Muscle of leg (tissue), 11 donors: ENCODE results near the gene ZNF593. TPM values are rescaled to one million over a fixed set of nuclear protein-coding genes. Genes with fewer than 3 reads are reported as not detected.

Experiments
- DNase-seq: peaks from one replicate; pipeline ENCODE4 v3.0.0; 2013
- H3K27ac ChIP-seq: one replicate; pipeline ENCODE4 v1.5.1; 2013; ENCODE audit warnings: mild to moderate bottlenecking, low read length, control low read depth
- H3K27me3 ChIP-seq: one replicate; pipeline ENCODE4 v1.6.1; 2013; ENCODE audit warnings: low read length; ENCODE audit not compliant: control insufficient read depth, insufficient read depth
- H3K36me3 ChIP-seq: one replicate; pipeline ENCODE4 v1.6.1; 2013; ENCODE audit warnings: low read length; ENCODE audit not compliant: control insufficient read depth, insufficient read depth
- H3K4me1 ChIP-seq: one replicate; pipeline ENCODE4 v1.6.1; 2013; ENCODE audit warnings: low read length; ENCODE audit not compliant: control insufficient read depth, insufficient read depth
- H3K4me3 ChIP-seq: one replicate; pipeline ENCODE4 v1.5.1; 2013; ENCODE audit warnings: low read length, control low read depth
- H3K9me3 ChIP-seq: replicated peaks from 2 replicates; pipeline ENCODE4 v1.6.1; 2013; ENCODE audit warnings: low read depth, low read length; ENCODE audit not compliant: control insufficient read depth
- WGBS: methylation state at CpG from one replicate; pipeline ENCODE4 v1.1.5; 2013; ENCODE audit warnings: missing lambda C conversion rate; ENCODE audit not compliant: insufficient coverage; 5-methylcytosine and 5-hydroxymethylcytosine counted together
- polyA plus RNA-seq, 8 donors: library from polyadenylated mRNA; unstranded; fragments of 120-200 nt; gene quantifications; one replicate each; pipeline versions ENCODE4 v1.2.1 to v1.2.3, GENCODE V29; 2013; ENCODE audit warnings: inconsistent platforms in 1 of 8, low replicate concordance in 1 of 8; ENCODE audit not compliant: insufficient read length in 8 of 8, insufficient read depth in 1 of 8
- total RNA-seq: library from RNA; stranded (reverse); fragments of 120-200 nt; gene quantifications from one replicate; pipeline ENCODE4 v1.2.4, GENCODE V29; 2013

Gene ZNF593
- total and polyA plus RNA-seq, 9 donors, result 18.7 to 25.8 (median 19.5) TPM

DNA sequence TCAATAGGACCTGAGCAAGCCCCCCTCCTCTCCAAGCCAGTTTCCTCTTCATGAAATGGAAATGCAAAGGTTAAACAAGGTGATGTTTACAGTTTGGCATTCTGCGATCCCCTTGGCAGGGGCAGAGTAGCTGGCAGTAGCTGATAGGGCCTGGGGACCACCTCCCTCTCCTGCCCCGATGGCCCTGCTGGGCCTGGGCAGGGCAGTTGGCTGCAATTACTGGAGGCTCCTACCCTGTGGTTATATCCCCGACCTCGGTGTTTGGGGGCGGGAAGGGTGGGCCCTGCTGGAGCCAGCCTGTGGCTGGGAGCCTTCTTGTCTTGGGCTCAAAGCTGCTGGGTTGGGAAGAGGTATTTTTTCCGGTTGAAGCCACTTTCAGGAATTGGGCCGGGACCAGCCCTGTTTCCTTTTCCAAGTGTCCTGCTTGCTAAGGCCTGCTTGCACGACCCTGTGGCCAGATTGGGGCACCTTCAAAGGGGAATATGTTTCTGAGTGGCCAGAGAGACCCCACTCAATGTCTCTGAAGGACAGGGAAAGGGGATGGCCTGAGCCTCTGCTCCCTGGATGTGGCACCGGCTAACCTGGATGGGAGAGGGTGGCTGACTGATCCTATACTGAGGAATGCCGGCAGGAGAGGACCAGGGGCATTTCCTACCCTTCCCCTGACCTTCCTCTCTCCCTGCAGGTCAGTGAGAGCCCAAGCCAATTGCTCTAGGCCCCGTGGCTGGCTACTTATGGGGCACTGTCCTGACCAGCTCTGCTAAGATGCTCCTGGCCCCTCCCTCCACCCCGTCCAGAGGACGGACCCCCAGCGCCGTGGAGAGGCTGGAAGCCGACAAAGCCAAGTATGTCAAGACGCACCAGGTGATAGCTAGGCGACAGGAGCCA is 8.9 kb upstream of the ZNF593 start:
- Histone ChIP-seq H3K4me3 (peak overlapping the region; percentile 46), H3K9me3 (no peaks in the 10 kb centered on the region), H3K27me3 (peaks cover 24% of the 10 kb centered on the region), H3K27ac (no peak overlapping the region), H3K36me3 (no peaks in the 10 kb centered on the region), H3K4me1 (peaks cover 51% of the 10 kb centered on the region)
- no peak for DNase-seq
- 13% methylated on average over 9 of the region's 18 CpGs for WGBS

DNA sequence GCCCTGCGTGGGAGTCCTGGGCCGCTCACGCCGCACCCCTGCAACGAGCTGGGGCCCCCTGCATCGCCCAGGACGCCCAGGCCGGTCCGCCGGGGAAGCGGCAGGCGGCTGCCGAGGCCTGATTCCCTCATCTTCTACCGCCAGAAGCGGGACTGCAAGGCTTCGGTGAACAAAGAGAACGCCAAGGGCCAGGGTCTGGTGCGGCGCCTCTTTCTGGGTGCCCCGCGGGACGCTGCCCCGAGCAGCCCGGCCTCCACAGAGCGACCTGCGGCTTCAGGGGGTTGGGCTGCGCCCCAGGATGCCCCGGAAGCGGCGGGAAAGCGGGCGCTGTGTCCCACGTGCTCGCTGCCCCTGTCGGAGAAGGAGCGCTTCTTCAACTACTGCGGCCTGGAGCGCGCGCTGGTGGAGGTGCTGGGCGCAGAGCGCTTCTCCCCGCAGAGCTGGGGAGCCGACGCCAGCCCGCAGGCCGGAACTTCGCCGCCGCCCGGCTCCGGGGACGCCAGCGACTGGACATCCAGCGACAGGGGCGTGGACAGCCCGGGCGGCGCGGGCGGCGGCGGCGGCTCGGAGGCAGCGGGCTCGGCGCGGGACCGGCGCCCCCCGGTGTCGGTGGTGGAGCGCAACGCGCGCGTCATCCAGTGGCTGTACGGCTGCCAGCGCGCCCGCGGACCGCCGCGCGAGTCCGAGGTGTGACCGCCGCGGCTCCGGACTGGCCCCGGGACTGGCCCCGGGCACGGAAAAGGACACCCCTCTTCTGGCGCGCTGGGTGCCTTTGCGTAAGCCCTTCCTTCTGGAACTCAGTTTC is 8.1 kb upstream of the ZNF593 start:
- peak; percentile 69 for DNase-seq
- Histone ChIP-seq H3K27ac (peak overlapping the region; percentile 20), H3K4me3 (peak overlapping the region; percentile 46), H3K27me3 (peaks cover 18% of the 10 kb centered on the region), H3K4me1 (peaks cover 48% of the 10 kb centered on the region), H3K36me3 (no peaks in the 10 kb centered on the region), H3K9me3 (no peaks in the 10 kb centered on the region)
- 1% methylated on average over 98 of the region's 98 CpGs for WGBS

DNA sequence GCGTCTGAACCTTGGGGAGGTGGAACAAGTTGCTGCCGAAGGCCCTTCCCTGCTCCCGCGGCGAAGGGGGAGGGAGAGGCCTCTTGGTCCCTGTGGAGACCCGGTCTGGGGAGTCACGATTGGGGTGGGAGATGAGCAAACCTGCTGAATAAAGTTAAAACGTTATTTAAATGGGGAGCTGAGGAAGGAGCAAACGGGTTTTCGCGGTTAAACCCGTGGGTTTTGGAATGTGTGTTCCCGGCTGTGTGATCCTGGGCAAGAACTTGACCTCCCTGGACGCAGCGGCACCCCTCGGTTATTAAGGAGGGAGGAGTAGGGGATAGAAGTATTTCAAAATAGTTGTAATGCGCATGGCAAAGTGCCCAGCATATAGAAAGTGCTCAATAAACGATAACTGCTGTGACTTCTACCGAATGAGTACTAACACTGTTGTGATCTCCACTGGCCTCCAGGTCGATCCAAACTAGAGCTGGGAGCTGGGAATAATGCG is 7.4 kb upstream of the ZNF593 start:
- WGBS, result 35% methylated on average over 18 of the region's 21 CpGs
- H3K4me3 ChIP-seq, result peak overlapping the region; percentile 46
- H3K9me3 ChIP-seq, result no peaks in the 10 kb centered on the region
- H3K27me3 ChIP-seq, result peaks cover 18% of the 10 kb centered on the region
- DNase-seq, result no peak
- H3K4me1 ChIP-seq, result peaks cover 44% of the 10 kb centered on the region
- H3K36me3 ChIP-seq, result no peaks in the 10 kb centered on the region
- H3K27ac ChIP-seq, result no peak overlapping the region

DNA sequence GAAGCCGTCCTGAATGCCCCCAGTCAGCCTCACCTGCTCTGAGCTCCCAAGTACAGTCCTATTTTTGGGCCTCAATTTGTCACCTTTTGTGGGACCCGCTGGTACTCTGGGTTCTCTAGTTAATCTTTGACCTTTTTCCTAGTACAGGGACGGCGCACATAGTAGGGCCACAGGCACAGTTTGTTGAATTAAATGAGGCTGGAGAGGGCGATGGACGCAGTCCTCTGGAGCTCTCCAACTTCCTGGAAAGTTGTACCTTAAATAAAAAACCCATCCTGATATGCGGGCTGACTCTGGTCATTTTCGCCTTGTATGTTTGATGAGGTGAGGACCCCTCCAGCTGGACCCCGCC is 6.0 kb upstream of the ZNF593 start:
- H3K4me3 ChIP-seq, result no peak overlapping the region
- WGBS, result 73% methylated on average over 3 of the region's 9 CpGs

DNA sequence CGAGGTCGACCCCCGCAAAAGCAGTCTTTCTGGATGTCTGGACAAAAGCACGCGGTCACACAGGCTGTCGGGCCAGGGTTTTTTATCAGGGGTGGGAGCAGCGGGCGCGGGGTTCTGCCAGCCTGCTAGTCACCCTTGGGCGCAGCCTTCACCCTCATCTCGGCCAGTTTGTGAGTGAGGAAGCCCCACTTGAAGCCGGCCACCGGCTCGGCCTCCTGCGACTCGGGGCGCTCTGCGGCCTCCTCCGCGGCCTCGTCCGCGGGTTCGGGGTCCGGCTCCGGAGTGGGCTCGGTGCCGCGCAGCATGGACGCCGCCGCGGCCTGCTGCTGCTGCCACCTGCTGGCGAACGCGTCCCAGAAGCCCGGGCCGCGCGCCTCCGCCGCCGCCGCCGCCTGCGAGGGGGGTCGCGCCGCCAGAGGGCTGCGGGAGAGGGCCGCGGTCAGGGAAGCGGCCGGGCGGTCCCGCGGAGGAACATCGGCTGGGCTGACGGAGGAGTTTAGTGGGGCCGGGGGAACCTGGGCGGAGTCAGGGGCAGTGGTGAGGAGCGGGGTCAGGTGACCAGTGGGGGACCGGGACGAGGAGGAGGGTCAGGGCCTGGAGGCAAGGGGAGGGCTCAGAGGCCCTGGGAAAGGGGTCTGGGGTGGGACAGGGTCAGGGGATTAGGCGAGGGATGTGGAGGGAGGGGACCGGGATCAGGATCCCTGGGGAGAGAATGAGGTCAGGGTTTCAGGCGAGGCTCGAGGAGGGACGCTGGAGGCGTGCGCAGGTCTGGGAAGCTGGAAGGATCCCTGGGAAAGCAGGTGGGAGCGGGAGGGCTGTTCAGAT is 5.5 kb upstream of the ZNF593 start:
- WGBS, result 9% methylated on average over 72 of the region's 72 CpGs
- Histone ChIP-seq H3K9me3 (no peaks in the 10 kb centered on the region), H3K36me3 (no peaks in the 10 kb centered on the region), H3K4me1 (peaks cover 42% of the 10 kb centered on the region), H3K4me3 (peak overlapping the region; percentile 33), H3K27ac (no peak overlapping the region), H3K27me3 (peaks cover 15% of the 10 kb centered on the region)
- peak; percentile 48 for DNase-seq

More for the DNA sequence above, 6.0 kb upstream of the ZNF593 start:
- Histone ChIP-seq H3K36me3 (no peaks in the 10 kb centered on the region), H3K9me3 (no peaks in the 10 kb centered on the region), H3K27ac (no peak overlapping the region), H3K4me1 (peaks cover 40% of the 10 kb centered on the region), H3K27me3 (peaks cover 15% of the 10 kb centered on the region)
- DNase-seq, result no peak

DNA sequence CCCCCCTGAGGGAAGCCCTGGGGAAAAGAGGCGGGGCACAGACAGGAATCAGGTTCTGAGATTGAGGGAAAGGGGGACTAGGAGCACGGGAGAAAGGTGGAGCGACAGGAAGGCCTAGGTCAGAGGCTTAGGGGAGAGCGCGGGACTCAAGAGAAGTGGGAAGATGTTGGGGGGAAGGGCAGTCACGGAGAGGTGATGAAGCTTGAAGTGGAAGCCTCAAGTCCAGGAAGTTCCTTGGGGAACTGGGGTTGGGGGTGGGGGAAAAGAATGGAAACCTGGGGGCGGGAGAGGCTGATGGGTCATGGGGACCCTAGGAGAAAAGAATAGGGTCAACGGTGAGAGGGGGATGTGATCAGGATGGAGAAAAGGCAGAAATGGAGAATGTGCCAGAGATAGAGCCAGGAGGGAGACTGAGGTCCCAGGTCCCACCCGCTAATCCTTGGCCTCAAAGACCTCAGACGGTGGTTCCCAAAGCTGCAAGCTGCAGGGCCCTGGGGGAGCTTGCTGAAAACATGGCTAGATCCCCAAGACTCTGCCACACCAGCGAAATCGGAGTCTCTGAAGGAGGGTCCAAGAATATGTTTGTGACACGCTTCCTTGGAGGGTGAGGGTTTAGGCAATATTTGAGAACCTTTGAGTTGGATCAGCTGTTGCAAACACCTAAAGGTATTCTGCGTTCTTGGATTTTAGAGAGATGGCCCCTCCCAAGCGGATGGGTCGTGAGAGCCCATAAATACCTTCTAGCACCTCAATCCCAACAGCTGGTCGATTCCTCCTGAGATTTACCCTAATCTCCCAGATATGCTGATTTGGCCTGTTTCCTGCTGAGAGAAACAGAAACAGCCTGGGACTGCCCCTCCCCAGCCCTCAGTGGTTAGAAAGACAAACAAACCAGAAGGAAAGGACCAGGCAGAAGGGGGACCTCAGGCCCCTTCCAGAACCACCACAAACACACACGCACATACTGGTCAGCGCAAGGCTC is 4.6 kb upstream of the ZNF593 start:
- Histone ChIP-seq H3K36me3 (no peaks in the 10 kb centered on the region), H3K27me3 (peaks cover 15% of the 10 kb centered on the region), H3K27ac (no peak overlapping the region), H3K4me1 (peaks cover 40% of the 10 kb centered on the region), H3K9me3 (no peaks in the 10 kb centered on the region), H3K4me3 (no peak overlapping the region)
- WGBS, result 48% methylated on average over 11 of the region's 19 CpGs
- no peak for DNase-seq

DNA sequence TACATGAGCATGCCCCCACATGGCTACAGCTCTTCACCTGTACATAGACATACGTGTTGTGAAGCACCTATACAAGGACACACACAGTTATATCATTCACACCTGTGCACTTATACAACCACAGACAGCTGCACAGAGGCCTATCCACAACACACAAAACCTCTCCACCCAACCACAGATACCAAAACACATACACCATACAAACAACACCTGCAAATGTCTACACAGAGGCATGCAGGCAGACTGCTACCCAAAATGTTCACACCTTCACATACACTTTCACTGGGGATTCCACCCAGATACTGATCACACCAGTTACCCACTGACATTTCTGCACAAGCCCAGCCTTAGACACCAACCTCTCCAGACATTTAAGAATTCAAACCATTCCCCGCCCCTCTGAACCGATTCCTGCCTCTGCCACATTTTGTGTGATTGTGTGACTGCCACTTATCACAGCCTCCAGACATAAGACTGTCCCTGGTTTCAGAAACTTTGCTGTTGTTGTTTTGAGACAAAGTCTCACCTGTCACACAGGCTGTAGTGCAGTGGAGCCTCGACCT is 2.9 kb upstream of the ZNF593 start:
- no peak overlapping the region for H3K4me3 ChIP-seq
- H3K9me3 ChIP-seq, result no peaks in the 10 kb centered on the region
- H3K36me3 ChIP-seq, result peaks cover 9% of the 10 kb centered on the region
- peaks cover 9% of the 10 kb centered on the region for H3K27me3 ChIP-seq
- H3K4me1 ChIP-seq, result peaks cover 44% of the 10 kb centered on the region
- DNase-seq, result no peak
- WGBS, result 78% methylated on average over 4 of the region's 4 CpGs
- H3K27ac ChIP-seq, result no peak overlapping the region

DNA sequence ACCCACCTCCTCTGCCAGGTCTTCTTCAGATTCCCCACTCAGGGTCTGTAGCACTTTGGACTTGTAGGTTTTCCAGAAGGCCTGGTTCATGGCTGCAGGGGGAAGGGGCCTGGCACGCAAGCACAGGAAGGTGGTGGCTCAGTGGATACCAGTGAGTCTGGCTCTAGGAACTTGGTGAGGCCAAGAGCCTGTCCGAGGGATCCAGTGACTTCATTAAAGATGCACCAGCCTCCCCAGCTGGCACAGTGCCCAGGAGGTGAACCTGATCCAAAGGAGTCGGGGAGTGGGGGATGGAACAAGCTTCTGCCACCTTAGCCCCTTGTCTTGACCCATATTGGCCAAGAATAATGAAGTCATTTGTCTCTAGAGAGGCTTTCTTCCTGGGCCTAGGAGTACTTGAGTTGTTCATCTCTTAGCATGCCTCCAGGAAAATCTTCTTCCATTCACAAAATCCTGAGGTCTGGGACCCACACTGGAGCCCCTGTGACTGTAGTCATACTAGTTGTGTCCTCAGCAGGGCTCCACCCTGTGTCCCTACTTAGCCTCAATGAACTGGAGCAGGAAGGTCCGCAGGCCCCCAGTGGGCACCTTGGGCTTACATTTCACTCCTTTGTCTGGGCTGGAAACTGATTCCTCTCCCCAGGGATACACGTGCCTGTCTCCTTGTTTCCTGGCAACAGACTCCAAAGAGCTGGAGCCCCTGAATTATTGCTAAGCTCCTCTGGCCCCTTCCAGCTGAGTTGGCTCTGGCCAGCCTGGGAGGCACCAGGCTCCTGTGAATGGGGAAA is 1.1 kb upstream of the ZNF593 start, which contains the start of gene C1orf232:
C1orf232 (minus strand) TSS at position 554 of the 788 bp plus-strand sequence; CDS start at position 90, 464 bp downstream.
- DNase-seq, result peak; percentile 34
- Histone ChIP-seq H3K27ac (peak within 1 kb of the TSS; percentile 62), H3K36me3 (peaks cover 11% of the 10 kb centered on the region), H3K9me3 (no peaks in the 10 kb centered on the region), H3K27me3 (peaks cover 3% of the 10 kb centered on the region), H3K4me3 (peak within 1 kb of the TSS; percentile 81), H3K4me1 (peaks cover 40% of the 10 kb centered on the region)
- 49% methylated on average over 4 of the region's 5 CpGs for WGBS
